GM03348 (cell line): ENCODE data around the gene B3GNT3.
"Not testable (repeated sequence)": the region's sequence is repeated elsewhere in the genome, so short reads cannot be mapped to it uniquely, and the experiment has no call there.

Experiments used
- DNase-seq: peaks from one replicate; pipeline ENCODE4 v3.0.0; 2012; ENCODE audit warnings: low spot score

The B3GNT3 gene

GRCh38 chr19:17767559-17767958, 27.4 kb upstream of the B3GNT3 start:
- no peak for DNase-seq

DNA sequence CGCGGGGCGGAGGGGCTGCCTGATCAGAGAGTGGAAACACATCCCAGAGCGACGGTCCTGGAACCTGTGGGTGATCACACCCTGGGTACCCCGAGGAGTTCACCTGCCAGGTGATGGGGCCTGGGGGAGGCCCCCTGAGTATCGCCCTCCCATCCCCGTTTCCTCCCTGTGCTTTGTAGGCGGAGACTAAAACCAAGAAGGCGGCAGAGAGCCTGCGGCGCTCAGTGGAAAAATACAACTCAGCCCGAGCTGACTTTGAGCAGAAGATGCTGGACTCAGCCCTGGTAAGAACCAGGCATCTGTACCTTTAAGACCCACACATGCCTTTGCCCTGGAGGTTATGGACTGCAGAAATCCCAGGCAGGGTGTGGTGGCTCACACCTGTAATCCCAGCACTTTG, 24.3 kb upstream of the B3GNT3 start:
- DNase-seq = no peak

- DNase-seq = no peak
Measured at GRCh38 chr19:17772172-17772571, 22.8 kb upstream of the B3GNT3 start.

GRCh38 chr19:17775245-17775927, 19.6 kb upstream of the B3GNT3 start:
- DNase-seq = peak; percentile 79

DNA sequence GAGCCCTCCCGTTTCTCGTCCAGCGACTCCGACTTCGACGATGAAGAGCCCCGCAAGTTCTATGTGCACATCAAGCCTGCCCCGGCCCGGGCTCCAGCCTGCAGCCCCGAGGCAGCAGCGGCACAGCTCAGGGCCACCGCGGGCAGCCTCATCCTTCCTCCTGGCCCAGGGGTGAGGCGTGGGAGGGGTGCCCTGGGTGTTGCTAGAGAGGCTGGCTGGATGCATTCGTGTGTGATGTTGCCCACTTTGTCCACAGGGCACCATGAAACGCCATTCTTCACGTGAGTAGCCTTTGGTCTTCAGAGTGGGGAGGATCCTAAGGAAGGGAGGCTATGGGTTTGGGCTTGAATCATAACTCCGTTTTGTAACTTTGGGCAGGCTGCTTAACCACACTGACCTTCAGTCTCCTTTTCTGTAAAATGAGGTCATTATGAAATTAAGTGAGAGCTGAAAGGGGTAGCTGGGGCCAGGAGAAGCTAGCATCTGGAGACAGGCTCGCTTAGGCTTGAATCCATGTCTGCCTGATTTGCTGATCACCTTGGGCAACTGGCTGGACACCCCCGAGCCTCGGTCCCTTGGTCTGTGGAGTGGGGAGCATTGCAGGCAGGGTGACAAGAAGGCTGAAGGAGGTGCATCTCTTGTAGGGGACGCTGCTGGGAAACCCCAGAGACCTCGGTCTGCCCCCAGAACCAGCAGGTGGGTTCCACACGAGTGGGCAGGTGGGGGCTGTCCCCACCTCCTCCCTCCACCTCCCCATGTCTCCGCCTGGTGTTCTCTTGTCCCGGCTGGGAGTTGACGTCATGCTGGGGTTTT, 18.7 kb upstream of the B3GNT3 start:
- peak; percentile 22 for DNase-seq

DNA sequence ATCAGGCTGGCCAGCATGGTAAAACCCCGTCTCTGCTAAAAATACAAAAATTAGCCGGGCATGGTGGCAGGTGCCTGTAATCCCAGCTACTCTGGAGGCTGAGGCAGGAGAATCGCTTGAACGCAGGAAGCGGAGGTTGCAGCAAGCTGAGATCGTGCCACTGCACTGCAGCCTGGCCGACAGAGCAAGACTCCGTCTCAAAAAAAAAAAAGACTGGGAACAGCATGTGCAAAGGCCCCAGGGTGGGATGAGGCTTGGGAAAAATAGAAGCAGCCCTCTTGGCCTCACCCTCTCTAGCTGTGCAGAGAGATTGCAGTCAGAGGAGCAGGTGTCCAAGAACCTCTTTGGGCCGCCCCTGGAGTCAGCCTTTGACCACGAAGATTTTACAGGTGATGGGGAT, 17.1 kb upstream of the B3GNT3 start:
- DNase-seq = not testable (repeated sequence)

- peak; percentile 64 for DNase-seq
Measured at GRCh38 chr19:17778251-17778967, 16.5 kb upstream of the B3GNT3 start.

DNA sequence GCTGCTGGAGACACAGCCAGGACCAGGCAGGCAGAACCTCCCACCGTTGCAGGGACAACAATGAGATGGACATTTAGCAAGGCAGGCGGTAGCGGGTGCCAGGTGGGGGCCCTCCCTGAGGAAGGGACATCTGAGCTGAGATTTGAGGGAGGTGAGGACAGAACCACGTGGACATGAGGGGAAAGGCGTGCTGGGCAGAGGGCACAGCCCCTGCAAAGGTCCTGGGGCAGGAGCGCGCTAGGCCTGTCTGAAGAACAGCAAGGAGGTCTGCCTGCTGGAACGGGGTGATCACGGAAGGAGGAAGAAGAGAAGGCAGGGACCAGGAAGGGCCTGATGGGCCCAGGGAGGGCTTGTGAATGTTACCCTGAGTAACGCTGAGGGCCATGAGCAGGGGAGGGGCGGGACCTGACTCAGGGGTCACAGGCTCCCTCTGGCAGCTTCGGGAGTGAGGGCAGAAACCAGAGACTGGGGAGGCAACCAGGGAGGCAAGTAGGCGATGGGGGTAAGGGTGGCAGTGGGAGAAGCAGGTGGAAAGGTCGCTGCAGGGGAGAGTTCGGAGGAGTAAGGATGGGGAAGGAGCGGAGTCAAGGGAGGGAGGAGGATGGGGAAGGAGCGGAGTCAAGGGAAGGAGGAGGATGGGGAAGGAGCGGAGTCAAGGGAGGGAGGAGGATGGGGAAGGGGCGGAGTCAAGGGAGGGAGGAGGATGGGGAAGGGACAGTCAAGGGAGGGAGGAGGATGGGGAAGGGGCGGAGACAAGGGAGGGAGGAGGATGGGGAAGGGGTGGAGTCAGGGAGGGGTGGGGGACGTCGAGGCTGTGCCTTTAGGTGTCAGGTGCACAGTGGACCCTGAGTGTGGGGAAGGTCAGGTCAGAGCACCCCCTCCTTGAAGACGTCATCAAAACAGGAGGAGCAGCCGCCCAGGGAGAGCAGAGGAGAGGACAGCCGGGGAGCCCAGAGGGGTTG, 15.7 kb upstream of the B3GNT3 start:
- peak; percentile 23 for DNase-seq

GRCh38 chr19:17780781-17781180, 14.2 kb upstream of the B3GNT3 start:
- DNase-seq = no peak

- not testable (repeated sequence) for DNase-seq
Measured at GRCh38 chr19:17783721-17784120, 11.2 kb upstream of the B3GNT3 start.

GRCh38 chr19:17784201-17785008, 10.5 kb upstream of the B3GNT3 start:
- peak; percentile 89 for DNase-seq

- DNase-seq = no peak
Measured at GRCh38 chr19:17787274-17787913, 7.5 kb upstream of the B3GNT3 start.

DNA sequence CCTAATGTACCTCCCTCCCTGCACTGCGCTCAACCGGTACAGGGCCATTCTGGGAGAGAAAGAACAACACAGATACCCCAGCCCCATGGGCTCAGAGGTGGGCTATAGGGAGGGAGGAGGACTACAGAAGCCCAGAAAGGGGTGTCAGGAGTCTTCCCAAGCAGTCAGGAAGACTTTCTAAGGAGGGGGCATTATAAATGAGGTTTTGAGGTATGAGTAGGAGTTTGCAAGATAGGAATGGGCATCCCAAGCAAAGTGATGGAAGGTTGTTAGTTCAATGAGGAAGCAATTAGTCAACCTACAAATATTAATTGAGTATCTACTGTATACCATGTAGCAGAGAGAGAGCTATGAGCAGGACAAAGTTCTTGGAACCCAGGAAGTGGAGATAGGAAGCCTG, 6.3 kb upstream of the B3GNT3 start:
- no peak for DNase-seq

GRCh38 chr19:17790059-17790780, 4.7 kb upstream of the B3GNT3 start:
- DNase-seq = no peak

DNA sequence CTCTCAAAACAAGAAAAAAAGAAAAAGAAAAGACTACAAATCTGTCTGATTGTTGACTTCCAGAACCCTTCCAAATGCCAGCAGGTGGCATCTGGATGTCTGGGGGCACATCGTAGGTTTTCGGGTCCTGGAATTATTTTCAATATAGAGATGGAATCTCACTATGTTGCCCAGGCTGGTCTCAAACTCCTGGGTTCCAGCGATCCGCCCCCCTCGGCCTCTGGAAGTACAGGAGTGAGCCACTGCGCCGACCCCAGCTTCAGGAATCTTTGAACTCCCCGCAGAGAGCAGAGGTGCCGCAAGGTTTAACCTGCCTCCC, 567 bp upstream of the B3GNT3 start:
- DNase-seq = no peak

GRCh38 chr19:17795495-17795856, 538 bp downstream of the B3GNT3 start:
- DNase-seq = no peak

DNA sequence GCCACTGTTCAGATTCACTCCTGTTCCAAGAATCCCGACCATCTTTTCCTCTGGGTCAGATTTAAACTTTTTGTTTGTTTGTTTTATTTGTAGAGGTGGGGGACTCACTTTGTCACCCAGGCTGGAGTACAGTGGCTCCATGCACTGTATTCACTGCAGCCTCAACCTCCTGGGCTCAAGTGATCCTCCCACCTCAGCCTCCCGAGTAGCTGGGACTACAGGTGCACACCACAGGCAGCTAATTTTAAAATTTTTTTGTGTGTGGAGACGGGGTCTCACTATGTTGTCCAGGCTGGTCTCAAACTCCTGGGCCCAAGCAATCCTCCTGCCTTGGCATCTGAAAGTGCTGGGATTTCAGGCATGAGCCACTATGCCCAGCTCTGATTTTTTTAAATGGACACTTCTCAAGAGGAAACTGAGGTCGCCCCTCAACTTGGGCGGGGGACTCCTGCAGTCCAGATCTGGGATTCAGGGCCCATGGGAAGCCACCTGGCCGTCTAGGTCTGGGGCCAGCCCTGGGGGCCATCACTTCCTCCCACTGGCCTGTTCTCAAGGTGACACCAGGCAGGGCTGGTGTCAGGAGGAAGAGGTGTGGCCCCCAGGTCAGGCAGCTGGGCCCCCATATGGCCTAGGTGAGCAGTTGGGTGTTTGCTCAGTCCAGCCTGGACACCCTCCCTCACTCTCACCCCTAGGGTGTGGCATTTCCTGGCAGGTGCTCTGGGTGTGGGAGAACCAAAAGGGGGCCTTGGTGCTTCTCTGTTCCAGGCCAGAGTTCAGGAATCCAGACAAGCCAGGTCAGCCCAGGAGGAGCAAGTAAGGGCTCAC, 1.3 kb downstream of the B3GNT3 start:
- no peak for DNase-seq

DNA sequence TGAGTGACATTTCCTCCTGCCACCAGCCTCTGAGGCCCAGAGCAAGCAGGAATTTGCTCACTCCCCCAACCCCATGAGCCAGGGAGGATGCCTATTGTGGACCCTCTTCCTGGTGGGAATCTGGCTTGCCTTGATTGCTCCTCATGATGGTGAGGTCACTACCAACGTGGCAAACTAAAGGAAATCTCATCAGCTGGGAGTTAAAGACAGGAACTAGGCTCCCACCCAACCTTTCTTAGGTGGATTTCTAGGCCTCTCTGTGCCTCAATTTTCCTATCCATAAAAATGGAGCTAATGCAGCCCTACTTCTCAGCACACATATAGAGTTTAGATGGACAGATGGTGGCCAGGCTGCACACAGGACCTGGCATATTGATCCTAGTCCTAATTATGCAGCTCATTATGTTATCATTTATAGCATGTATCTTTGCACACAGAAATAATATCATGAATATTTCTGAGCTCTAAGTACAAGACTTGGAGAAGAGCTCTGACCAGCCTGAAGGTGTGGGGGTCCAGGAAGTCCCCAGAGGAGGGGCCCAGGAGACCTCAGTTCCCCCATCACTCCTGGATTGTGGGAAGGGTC, 2.0 kb downstream of the B3GNT3 start:
- no peak for DNase-seq
